DND-41 (cell line): ENCODE measurements around the gene GFAP.

ENCODE experiments used
- CTCF ChIP-seq: IDR thresholded peaks from 2 replicates; pipeline ENCODE4 v1.5.1; 2012; ENCODE audit warnings: borderline replicate concordance, low read length, moderate library complexity, mild to moderate bottlenecking; ENCODE audit not compliant: poor library complexity, severe bottlenecking; ENCODE audit errors: extremely low read depth
- EZH2 ChIP-seq: IDR thresholded peaks from 3 replicates; pipeline ENCODE4 v1.6.1; 2012; ENCODE audit warnings: borderline replicate concordance, low read depth, mild to moderate bottlenecking, moderate library complexity, low read length, inconsistent platforms; ENCODE audit not compliant: severe bottlenecking

GRCh38 chr17:44898768-44899073 lies 16.6 kb downstream of the GFAP start:
- TF ChIP-seq CTCF, result no peak
- no peak for TF ChIP-seq EZH2
